OCI-LY1 (cell line): ENCODE results near the gene ABCA4.

Experiments
- EZH2 ChIP-seq: fragments of 200-600 bp; sonication (generic), shearing (Covaris generic); IDR thresholded peaks from 2 replicates; pipeline ENCODE4 v1.8.0; 2017; ENCODE audit warnings: borderline replicate concordance, mixed run types, mild to moderate bottlenecking, antibody characterized with exemption, low read length, moderate library complexity, mixed read lengths
- TF ChIP-seq, protein P1 (sequence below): fragments of 200-600 bp; sonication (generic), shearing (Covaris generic); IDR thresholded peaks from 2 replicates; pipeline ENCODE4 v1.5.1; 2017; ENCODE audit warnings: mild to moderate bottlenecking, antibody characterized with exemption, low read length, moderate library complexity, mixed read lengths

DNA sequence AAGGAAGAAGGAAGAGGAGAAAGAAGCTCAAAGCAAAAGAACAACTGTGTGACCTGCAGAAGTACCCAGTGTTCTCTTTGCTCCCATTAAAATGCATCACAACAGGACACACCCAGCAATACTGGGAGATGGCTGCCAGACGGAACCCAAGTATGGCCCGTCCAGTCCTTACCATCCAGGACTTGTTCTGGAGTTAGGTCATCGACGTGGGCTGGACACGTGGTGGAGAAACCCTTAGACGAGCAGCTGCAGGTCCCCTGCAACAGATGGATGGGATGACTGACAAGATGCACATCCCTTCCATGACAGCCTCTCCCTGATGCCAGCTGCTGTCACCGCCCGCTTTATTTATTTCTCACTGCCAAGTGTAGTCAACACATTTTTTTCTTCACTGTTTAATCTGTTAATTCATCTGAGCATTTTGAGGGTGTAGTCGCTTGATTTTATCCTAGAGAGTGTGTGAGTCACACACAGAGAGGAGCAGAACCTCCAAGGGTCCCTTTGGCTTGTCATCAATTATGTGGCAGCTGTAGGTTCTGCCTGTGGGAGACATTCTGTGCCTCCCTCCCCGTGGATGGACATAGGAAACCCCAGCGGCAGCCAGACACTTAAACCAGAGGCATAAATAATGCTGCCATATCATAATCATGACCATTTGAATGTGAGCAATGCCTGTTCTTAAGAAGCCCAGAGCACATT lies 80.9 kb downstream of the ABCA4 start:
- TF ChIP-seq, protein P1, sequence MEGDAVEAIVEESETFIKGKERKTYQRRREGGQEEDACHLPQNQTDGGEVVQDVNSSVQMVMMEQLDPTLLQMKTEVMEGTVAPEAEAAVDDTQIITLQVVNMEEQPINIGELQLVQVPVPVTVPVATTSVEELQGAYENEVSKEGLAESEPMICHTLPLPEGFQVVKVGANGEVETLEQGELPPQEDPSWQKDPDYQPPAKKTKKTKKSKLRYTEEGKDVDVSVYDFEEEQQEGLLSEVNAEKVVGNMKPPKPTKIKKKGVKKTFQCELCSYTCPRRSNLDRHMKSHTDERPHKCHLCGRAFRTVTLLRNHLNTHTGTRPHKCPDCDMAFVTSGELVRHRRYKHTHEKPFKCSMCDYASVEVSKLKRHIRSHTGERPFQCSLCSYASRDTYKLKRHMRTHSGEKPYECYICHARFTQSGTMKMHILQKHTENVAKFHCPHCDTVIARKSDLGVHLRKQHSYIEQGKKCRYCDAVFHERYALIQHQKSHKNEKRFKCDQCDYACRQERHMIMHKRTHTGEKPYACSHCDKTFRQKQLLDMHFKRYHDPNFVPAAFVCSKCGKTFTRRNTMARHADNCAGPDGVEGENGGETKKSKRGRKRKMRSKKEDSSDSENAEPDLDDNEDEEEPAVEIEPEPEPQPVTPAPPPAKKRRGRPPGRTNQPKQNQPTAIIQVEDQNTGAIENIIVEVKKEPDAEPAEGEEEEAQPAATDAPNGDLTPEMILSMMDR, result no peak
- no peak for TF ChIP-seq EZH2
